WTC11 (cell line): ENCODE data around the gene SERPINA4.

Experiments
- ESRRA ChIP-seq: sonication (generic); formaldehyde crosslinking; IDR thresholded peaks from 2 replicates; pipeline ENCODE4 v1.8.1; 2022; ENCODE audit warnings: mild to moderate bottlenecking, missing genetic modification reagents, borderline replicate concordance
- GRHL2 ChIP-seq: fragments of 250-450 bp; sonication (Bioruptor Pico); IDR thresholded peaks from 2 replicates; pipeline ENCODE4 v1.8.0; 2022; ENCODE audit warnings: mild to moderate bottlenecking, moderate library complexity; ENCODE audit not compliant: insufficient replicate concordance, severe bottlenecking
- NFYB ChIP-seq: sonication (generic); formaldehyde crosslinking; conservative IDR thresholded peaks from 2 replicates; pipeline ENCODE4 v1.8.0; 2022; ENCODE audit warnings: low read depth, missing genetic modification reagents
- TEAD4 ChIP-seq: sonication (generic); formaldehyde crosslinking; IDR thresholded peaks from 2 replicates; pipeline ENCODE4 v1.8.0; 2022; ENCODE audit warnings: mild to moderate bottlenecking, missing genetic modification reagents
- TP53 ChIP-seq: sonication (generic); formaldehyde crosslinking; IDR thresholded peaks from 2 replicates; pipeline ENCODE4 v1.8.1; 2023; ENCODE audit warnings: mild to moderate bottlenecking, missing genetic modification reagents
- ZNF232 ChIP-seq: sonication (generic); formaldehyde crosslinking; IDR thresholded peaks from 2 replicates; pipeline ENCODE4 v1.8.0; 2022; ENCODE audit warnings: mild to moderate bottlenecking, missing genetic modification reagents
- ZNF317 ChIP-seq: sonication (generic); formaldehyde crosslinking; IDR thresholded peaks from 2 replicates; pipeline ENCODE4 v1.8.1; 2023; ENCODE audit warnings: low read depth, mild to moderate bottlenecking, moderate library complexity, missing genetic modification reagents, borderline replicate concordance
- TF ChIP-seq, protein P1 (sequence below): sonication (generic); formaldehyde crosslinking; IDR thresholded peaks from 2 replicates; pipeline ENCODE4 v1.8.1; 2022; ENCODE audit warnings: low read depth, mild to moderate bottlenecking, moderate library complexity, missing genetic modification reagents, borderline replicate concordance
- TF ChIP-seq, protein P2 (sequence below): fragments of 200-600 bp; IDR thresholded peaks from 2 replicates; pipeline ENCODE4 v1.8.0; 2022; ENCODE audit warnings: antibody characterized with exemption
- TF ChIP-seq, protein P3 (sequence below): sonication (generic); formaldehyde crosslinking; IDR thresholded peaks from 2 replicates; pipeline ENCODE4 v1.8.1; 2023; ENCODE audit warnings: mild to moderate bottlenecking, missing genetic modification reagents, borderline replicate concordance
- TF ChIP-seq, protein P4 (sequence below): sonication (generic); formaldehyde crosslinking; IDR thresholded peaks from 2 replicates; pipeline ENCODE4 v1.8.1; 2023; ENCODE audit warnings: mild to moderate bottlenecking, missing genetic modification reagents, moderate library complexity
- TF ChIP-seq, protein P5 (sequence below): sonication (generic); formaldehyde crosslinking; IDR thresholded peaks from 2 replicates; pipeline ENCODE4 v1.8.0; 2022; ENCODE audit warnings: mild to moderate bottlenecking, missing genetic modification reagents

DNA sequence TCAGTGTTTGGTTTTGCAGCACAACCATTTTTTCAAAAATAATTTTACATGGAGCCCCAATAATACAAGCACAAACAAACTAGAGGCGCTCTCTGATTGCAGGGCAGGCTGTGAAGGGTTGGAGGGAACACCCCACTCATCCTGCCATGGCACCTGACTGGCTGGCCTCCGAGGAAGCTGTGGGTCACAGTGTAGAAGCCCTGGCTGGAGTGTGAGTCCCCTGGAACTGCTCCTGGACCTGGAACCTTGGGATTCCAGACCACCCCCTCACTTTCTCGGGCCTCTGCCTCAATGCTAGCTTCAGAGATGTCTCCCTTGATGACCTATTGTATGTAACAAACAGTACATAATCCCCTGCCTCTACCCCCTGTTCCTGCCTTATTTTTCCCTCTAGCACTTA, 37.1 kb upstream of the SERPINA4 start:
- TF ChIP-seq, protein P1, sequence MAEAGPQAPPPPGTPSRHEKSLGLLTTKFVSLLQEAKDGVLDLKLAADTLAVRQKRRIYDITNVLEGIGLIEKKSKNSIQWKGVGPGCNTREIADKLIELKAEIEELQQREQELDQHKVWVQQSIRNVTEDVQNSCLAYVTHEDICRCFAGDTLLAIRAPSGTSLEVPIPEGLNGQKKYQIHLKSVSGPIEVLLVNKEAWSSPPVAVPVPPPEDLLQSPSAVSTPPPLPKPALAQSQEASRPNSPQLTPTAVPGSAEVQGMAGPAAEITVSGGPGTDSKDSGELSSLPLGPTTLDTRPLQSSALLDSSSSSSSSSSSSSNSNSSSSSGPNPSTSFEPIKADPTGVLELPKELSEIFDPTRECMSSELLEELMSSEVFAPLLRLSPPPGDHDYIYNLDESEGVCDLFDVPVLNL (CRISPR knock-in tag) = no peak
- TF ChIP-seq, protein P2, sequence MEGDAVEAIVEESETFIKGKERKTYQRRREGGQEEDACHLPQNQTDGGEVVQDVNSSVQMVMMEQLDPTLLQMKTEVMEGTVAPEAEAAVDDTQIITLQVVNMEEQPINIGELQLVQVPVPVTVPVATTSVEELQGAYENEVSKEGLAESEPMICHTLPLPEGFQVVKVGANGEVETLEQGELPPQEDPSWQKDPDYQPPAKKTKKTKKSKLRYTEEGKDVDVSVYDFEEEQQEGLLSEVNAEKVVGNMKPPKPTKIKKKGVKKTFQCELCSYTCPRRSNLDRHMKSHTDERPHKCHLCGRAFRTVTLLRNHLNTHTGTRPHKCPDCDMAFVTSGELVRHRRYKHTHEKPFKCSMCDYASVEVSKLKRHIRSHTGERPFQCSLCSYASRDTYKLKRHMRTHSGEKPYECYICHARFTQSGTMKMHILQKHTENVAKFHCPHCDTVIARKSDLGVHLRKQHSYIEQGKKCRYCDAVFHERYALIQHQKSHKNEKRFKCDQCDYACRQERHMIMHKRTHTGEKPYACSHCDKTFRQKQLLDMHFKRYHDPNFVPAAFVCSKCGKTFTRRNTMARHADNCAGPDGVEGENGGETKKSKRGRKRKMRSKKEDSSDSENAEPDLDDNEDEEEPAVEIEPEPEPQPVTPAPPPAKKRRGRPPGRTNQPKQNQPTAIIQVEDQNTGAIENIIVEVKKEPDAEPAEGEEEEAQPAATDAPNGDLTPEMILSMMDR = no peak
- TF ChIP-seq NFYB (no peak), ZNF317 (CRISPR knock-in tag) (no peak), TEAD4 (no peak), ZNF232 (no peak), ESRRA (CRISPR knock-in tag) (no peak), TP53 (CRISPR knock-in tag) (no peak), GRHL2 (CRISPR knock-in tag) (no peak)
- TF ChIP-seq, protein P3, sequence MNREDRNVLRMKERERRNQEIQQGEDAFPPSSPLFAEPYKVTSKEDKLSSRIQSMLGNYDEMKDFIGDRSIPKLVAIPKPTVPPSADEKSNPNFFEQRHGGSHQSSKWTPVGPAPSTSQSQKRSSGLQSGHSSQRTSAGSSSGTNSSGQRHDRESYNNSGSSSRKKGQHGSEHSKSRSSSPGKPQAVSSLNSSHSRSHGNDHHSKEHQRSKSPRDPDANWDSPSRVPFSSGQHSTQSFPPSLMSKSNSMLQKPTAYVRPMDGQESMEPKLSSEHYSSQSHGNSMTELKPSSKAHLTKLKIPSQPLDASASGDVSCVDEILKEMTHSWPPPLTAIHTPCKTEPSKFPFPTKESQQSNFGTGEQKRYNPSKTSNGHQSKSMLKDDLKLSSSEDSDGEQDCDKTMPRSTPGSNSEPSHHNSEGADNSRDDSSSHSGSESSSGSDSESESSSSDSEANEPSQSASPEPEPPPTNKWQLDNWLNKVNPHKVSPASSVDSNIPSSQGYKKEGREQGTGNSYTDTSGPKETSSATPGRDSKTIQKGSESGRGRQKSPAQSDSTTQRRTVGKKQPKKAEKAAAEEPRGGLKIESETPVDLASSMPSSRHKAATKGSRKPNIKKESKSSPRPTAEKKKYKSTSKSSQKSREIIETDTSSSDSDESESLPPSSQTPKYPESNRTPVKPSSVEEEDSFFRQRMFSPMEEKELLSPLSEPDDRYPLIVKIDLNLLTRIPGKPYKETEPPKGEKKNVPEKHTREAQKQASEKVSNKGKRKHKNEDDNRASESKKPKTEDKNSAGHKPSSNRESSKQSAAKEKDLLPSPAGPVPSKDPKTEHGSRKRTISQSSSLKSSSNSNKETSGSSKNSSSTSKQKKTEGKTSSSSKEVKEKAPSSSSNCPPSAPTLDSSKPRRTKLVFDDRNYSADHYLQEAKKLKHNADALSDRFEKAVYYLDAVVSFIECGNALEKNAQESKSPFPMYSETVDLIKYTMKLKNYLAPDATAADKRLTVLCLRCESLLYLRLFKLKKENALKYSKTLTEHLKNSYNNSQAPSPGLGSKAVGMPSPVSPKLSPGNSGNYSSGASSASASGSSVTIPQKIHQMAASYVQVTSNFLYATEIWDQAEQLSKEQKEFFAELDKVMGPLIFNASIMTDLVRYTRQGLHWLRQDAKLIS (CRISPR knock-in tag) = no peak
- TF ChIP-seq, protein P4, sequence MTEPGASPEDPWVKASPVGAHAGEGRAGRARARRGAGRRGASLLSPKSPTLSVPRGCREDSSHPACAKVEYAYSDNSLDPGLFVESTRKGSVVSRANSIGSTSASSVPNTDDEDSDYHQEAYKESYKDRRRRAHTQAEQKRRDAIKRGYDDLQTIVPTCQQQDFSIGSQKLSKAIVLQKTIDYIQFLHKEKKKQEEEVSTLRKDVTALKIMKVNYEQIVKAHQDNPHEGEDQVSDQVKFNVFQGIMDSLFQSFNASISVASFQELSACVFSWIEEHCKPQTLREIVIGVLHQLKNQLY (CRISPR knock-in tag) = no peak
- TF ChIP-seq, protein P5, sequence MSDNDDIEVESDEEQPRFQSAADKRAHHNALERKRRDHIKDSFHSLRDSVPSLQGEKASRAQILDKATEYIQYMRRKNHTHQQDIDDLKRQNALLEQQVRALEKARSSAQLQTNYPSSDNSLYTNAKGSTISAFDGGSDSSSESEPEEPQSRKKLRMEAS (CRISPR knock-in tag) = no peak
